Effector memory CD4-positive, alpha-beta T cell (primary cell): Measurements from ENCODE around the gene OR2T5.
"Not testable (repeated sequence)": the region's sequence is repeated elsewhere in the genome, so short reads cannot be mapped to it uniquely, and the experiment has no call there.

ENCODE experiments used
- DNase-seq, 3 donors: peaks; one replicate each; pipeline ENCODE4 v3.0.0-alpha.2; 2020
- H3K27ac ChIP-seq: 2 replicates; pipeline ENCODE4 v1.7.0; 2013; ENCODE audit warnings: mild to moderate bottlenecking, low read length, moderate library complexity; ENCODE audit not compliant: insufficient read depth, poor library complexity, severe bottlenecking
- H3K27me3 ChIP-seq: replicated peaks from 2 replicates; pipeline ENCODE4 v1.7.0; 2013; ENCODE audit warnings: mild to moderate bottlenecking, low read length; ENCODE audit not compliant: insufficient read depth, control insufficient read depth, poor library complexity, severe bottlenecking
- H3K36me3 ChIP-seq: 2 replicates; pipeline ENCODE4 v1.7.0; 2013; ENCODE audit warnings: mild to moderate bottlenecking, low read length, moderate library complexity; ENCODE audit not compliant: control insufficient read depth, insufficient read depth
- H3K4me1 ChIP-seq: 2 replicates; pipeline ENCODE4 v1.7.0; 2013; ENCODE audit warnings: low read length, mild to moderate bottlenecking; ENCODE audit not compliant: control insufficient read depth, insufficient read depth, poor library complexity, severe bottlenecking
- H3K4me3 ChIP-seq: 2 replicates; pipeline ENCODE4 v1.7.0; 2013; ENCODE audit warnings: low read length, low read depth, mild to moderate bottlenecking; ENCODE audit not compliant: insufficient read depth, poor library complexity, severe bottlenecking
- H3K9me3 ChIP-seq: 2 replicates; pipeline ENCODE4 v1.7.0; 2013; ENCODE audit warnings: mild to moderate bottlenecking, low read length, moderate library complexity; ENCODE audit not compliant: control insufficient read depth

Gene OR2T5

GRCh38 chr1:248500305-248501035, 12.1 kb downstream of the OR2T5 start:
- H3K27ac ChIP-seq, H3K4me3 ChIP-seq, H3K4me1 ChIP-seq, H3K9me3 ChIP-seq, H3K27me3 ChIP-seq, H3K36me3 ChIP-seq, DNase-seq: not testable (repeated sequence)

- not testable (repeated sequence) for H3K9me3 ChIP-seq, H3K36me3 ChIP-seq, H3K4me3 ChIP-seq, H3K27me3 ChIP-seq, DNase-seq, H3K27ac ChIP-seq, H3K4me1 ChIP-seq
Measured at GRCh38 chr1:248507773-248508172, 19.4 kb downstream of the OR2T5 start, which contains the start of gene OR2G6. OR2G6 (plus strand) TSS chr1:248508073; CDS start chr1:248521647, 13,574 bp downstream.

- H3K27me3 ChIP-seq, H3K4me3 ChIP-seq, DNase-seq: not testable (repeated sequence)
Measured at GRCh38 chr1:248510217-248510616, 21.8 kb downstream of the OR2T5 start.

GRCh38 chr1:248521856-248522255, 33.5 kb downstream of the OR2T5 start:
- Histone ChIP-seq H3K36me3 (no peaks in the 10 kb centered on the region), H3K27me3 (no peaks in the 10 kb centered on the region), H3K4me1 (no peaks in the 10 kb centered on the region), H3K9me3 (no peaks in the 10 kb centered on the region), H3K4me3 (no peak overlapping the region), H3K27ac (no peak overlapping the region)
- no peak for DNase-seq

More at GRCh38 chr1:248510217-248510616, 21.8 kb downstream of the OR2T5 start:
- H3K9me3 ChIP-seq, H3K36me3 ChIP-seq, H3K4me1 ChIP-seq, H3K27ac ChIP-seq: not testable (repeated sequence)

- DNase-seq, H3K27ac ChIP-seq, H3K36me3 ChIP-seq, H3K27me3 ChIP-seq, H3K4me3 ChIP-seq, H3K4me1 ChIP-seq, H3K9me3 ChIP-seq: not testable (repeated sequence)
Measured at GRCh38 chr1:248537449-248537848, 49.1 kb downstream of the OR2T5 start.
